ENCODE measurements around the gene KIF2C.

GRCh38 chr1:44714532-44714931 lies 25.1 kb upstream of the KIF2C start:
- TF ChIP-seq CTCF (IDR thresholded peaks at IDR 0.05; ENCODE audit: poor library complexity) (no peak), EZH2 (IDR thresholded peaks at IDR 0.05; ENCODE audit: borderline replicate concordance) (no peak), EZH2phosphoT487 (IDR thresholded peaks at IDR 0.05; ENCODE audit: low read depth, severe bottlenecking, unreplicated experiment) (no peak)

Measured in hepatocyte (in vitro differentiated cells).